Hepatocyte (in vitro differentiated cells): Measurements from ENCODE around the gene CDS2. TPM values are rescaled to one million over a fixed set of nuclear protein-coding genes. Genes with fewer than 3 reads are reported as not detected.

ENCODE experiments used
- DNase-seq: peaks from one replicate; pipeline ENCODE4 v3.0.0-alpha.2; 2016; ENCODE audit warnings: low spot score
- H2AFZ ChIP-seq: fragments of 200-600 bp; sonication (generic); 2 replicates; pipeline ENCODE4 v1.6.0; 2016; ENCODE audit warnings: antibody characterized with exemption, mild to moderate bottlenecking
- H3K27ac ChIP-seq: fragments of 200-600 bp; sonication (generic); 2 replicates; pipeline ENCODE4 v1.5.1; 2016; ENCODE audit warnings: mild to moderate bottlenecking
- H3K27me3 ChIP-seq: fragments of 200-600 bp; sonication (generic); 2 replicates; pipeline ENCODE4 v1.6.1; 2016
- H3K36me3 ChIP-seq: fragments of 200-600 bp; sonication (generic); replicated peaks from 2 replicates; pipeline ENCODE4 v1.5.1; 2016; ENCODE audit warnings: low read depth; ENCODE audit not compliant: insufficient read depth
- H3K4me1 ChIP-seq: fragments of 200-600 bp; sonication (generic); 2 replicates; pipeline ENCODE4 v1.5.1; 2016; ENCODE audit warnings: mild to moderate bottlenecking, moderate library complexity; ENCODE audit not compliant: insufficient read depth
- H3K4me2 ChIP-seq: fragments of 200-600 bp; sonication (generic); 2 replicates; pipeline ENCODE4 v1.6.0; 2016
- H3K4me3 ChIP-seq: fragments of 200-600 bp; sonication (generic); 2 replicates; pipeline ENCODE4 v1.5.1; 2016; ENCODE audit warnings: mild to moderate bottlenecking
- H3K79me2 ChIP-seq: fragments of 200-600 bp; sonication (generic); 2 replicates; pipeline ENCODE4 v1.6.0; 2017; ENCODE audit warnings: mild to moderate bottlenecking
- H3K9me2 ChIP-seq: fragments of 200-600 bp; sonication (generic); replicated peaks from 2 replicates; pipeline ENCODE4 v1.6.0; 2017; ENCODE audit warnings: mild to moderate bottlenecking; ENCODE audit not compliant: insufficient read depth
- H3K9me3 ChIP-seq: fragments of 200-600 bp; sonication (generic); 2 replicates; pipeline ENCODE4 v1.5.1; 2016; ENCODE audit warnings: low read depth, mild to moderate bottlenecking
- H4K20me1 ChIP-seq: fragments of 200-600 bp; sonication (generic); 2 replicates; pipeline ENCODE4 v1.6.0; 2016; ENCODE audit warnings: mild to moderate bottlenecking; ENCODE audit not compliant: insufficient read depth, poor library complexity, severe bottlenecking
- CTCF ChIP-seq: fragments of 200-600 bp; sonication (generic); IDR thresholded peaks from 2 replicates; pipeline ENCODE4 v1.5.1; 2016; ENCODE audit warnings: antibody characterized with exemption, mild to moderate bottlenecking; ENCODE audit not compliant: poor library complexity
- EZH2 ChIP-seq: fragments of 200-600 bp; sonication (generic); IDR thresholded peaks from 2 replicates; pipeline ENCODE4 v1.6.1; 2016; ENCODE audit warnings: antibody characterized with exemption, mild to moderate bottlenecking, borderline replicate concordance
- EZH2phosphoT487 ChIP-seq: fragments of 200-600 bp; sonication (generic); IDR thresholded peaks from one replicate; pipeline ENCODE4 v1.6.1; 2018; ENCODE audit warnings: antibody characterized with exemption, mild to moderate bottlenecking, low read depth, moderate library complexity; ENCODE audit not compliant: unreplicated experiment, severe bottlenecking
- WGBS: methylation state at CpG from one replicate; pipeline ENCODE4 v1.1.6; 2016; ENCODE audit warnings: low lambda C conversion rate; ENCODE audit errors: missing lambda C conversion rate; 5-methylcytosine and 5-hydroxymethylcytosine counted together
- polyA plus RNA-seq: library from polyadenylated mRNA; unstranded; fragments of >200 nt; fragmentation: Nextera tagmentation; extraction: Ambion mirVana; gene quantifications from 2 replicates; pipeline ENCODE4 v1.2.1, GENCODE V29; 2016
- total RNA-seq: library from RNA; depleted of rRNA; stranded (reverse); fragments of >200 nt; gene quantifications from 2 replicates; pipeline ENCODE4 v1.2.3, GENCODE V29; 2014

The CDS2 gene
- total and polyA plus RNA-seq, 2 experiments from 2014 or later, result 27.0 to 48.9 TPM

GRCh38 chr20:5181492-5181891 lies 54.7 kb downstream of the CDS2 start:
- H3K36me3 ChIP-seq, result no peaks in the 10 kb centered on the region
- WGBS, result 77% methylated on average over 2 of the region's 2 CpGs

GRCh38 chr20:5181958-5182357 lies 55.1 kb downstream of the CDS2 start:
- TF ChIP-seq EZH2phosphoT487, result no peak
- no peak for TF ChIP-seq EZH2
- TF ChIP-seq CTCF, result no peak
- H4K20me1 ChIP-seq, result no peaks in the 10 kb centered on the region
- H3K79me2 ChIP-seq, result no peaks in the 10 kb centered on the region
- no peak overlapping the region for H2AFZ ChIP-seq
- H3K36me3 ChIP-seq, result no peaks in the 10 kb centered on the region
- H3K27ac ChIP-seq, result no peak overlapping the region
- no peak overlapping the region for H3K4me3 ChIP-seq
- H3K9me3 ChIP-seq, result no peaks in the 10 kb centered on the region
- H3K9me2 ChIP-seq, result no peaks in the 10 kb centered on the region
- H3K4me1 ChIP-seq, result no peaks in the 10 kb centered on the region
- no peak for DNase-seq
- no peak overlapping the region for H3K4me2 ChIP-seq
- H3K27me3 ChIP-seq, result no peaks in the 10 kb centered on the region

More at GRCh38 chr20:5181492-5181891, 54.7 kb downstream of the CDS2 start:
- H2AFZ ChIP-seq, result no peak overlapping the region
- no peaks in the 10 kb centered on the region for H3K9me3 ChIP-seq
- no peaks in the 10 kb centered on the region for H3K4me1 ChIP-seq
- no peak overlapping the region for H3K27ac ChIP-seq
- H3K4me2 ChIP-seq, result no peak overlapping the region
- H3K4me3 ChIP-seq, result no peak overlapping the region
- DNase-seq, result no peak
- H3K79me2 ChIP-seq, result no peaks in the 10 kb centered on the region
- TF ChIP-seq EZH2 (no peak), EZH2phosphoT487 (no peak), CTCF (no peak)
- no peaks in the 10 kb centered on the region for H3K27me3 ChIP-seq
- H4K20me1 ChIP-seq, result no peaks in the 10 kb centered on the region
- H3K9me2 ChIP-seq, result no peaks in the 10 kb centered on the region

- Histone ChIP-seq H2AFZ (no peak overlapping the region), H3K9me3 (no peaks in the 10 kb centered on the region), H3K79me2 (no peaks in the 10 kb centered on the region), H3K27me3 (no peaks in the 10 kb centered on the region), H3K36me3 (no peaks in the 10 kb centered on the region), H3K4me2 (no peak overlapping the region), H3K4me1 (no peaks in the 10 kb centered on the region), H3K27ac (no peak overlapping the region), H4K20me1 (no peaks in the 10 kb centered on the region), H3K9me2 (no peaks in the 10 kb centered on the region), H3K4me3 (no peak overlapping the region)
- 76% methylated on average over 2 of the region's 2 CpGs for WGBS
- no peak for TF ChIP-seq EZH2phosphoT487
- no peak for TF ChIP-seq CTCF
- TF ChIP-seq EZH2, result no peak
- no peak for DNase-seq
These were observed 55.9 kb downstream of the CDS2 start for GRCh38 chr20:5182615-5183254.
